Gastrocnemius medialis (tissue), 4 donors: ENCODE results near the gene CYTH1.

ENCODE experiments used
- POLR2A ChIP-seq, 2 donors: fragments of 450-650 bp; IDR thresholded peaks; one replicate each; pipeline ENCODE4 v1.6.1; 2017; ENCODE audit warnings: antibody characterized with exemption in 2 of 2, mild to moderate bottlenecking in 2 of 2, moderate library complexity in 2 of 2
- TF ChIP-seq, protein P1 (sequence below), 5 experiments: fragments of 450-650 bp in 3 of 5; fragments of 200-600 bp in 2 of 5; sonication (generic) in 2 of 5; IDR thresholded peaks in 4 of 5; conservative IDR thresholded peaks in 1 of 5; 1 replicate in 4 of 5; 2 replicates in 1 of 5; pipeline ENCODE4 v1.5.1; 2016 to 2019; ENCODE audit warnings: antibody characterized with exemption in 5 of 5, mild to moderate bottlenecking in 3 of 5, moderate library complexity in 3 of 5

GRCh38 chr17:78667091-78667490 lies 115.0 kb downstream of the CYTH1 start:
- TF ChIP-seq POLR2A (IDR thresholded peaks at IDR 0.05): no peak
- TF ChIP-seq, protein P1, sequence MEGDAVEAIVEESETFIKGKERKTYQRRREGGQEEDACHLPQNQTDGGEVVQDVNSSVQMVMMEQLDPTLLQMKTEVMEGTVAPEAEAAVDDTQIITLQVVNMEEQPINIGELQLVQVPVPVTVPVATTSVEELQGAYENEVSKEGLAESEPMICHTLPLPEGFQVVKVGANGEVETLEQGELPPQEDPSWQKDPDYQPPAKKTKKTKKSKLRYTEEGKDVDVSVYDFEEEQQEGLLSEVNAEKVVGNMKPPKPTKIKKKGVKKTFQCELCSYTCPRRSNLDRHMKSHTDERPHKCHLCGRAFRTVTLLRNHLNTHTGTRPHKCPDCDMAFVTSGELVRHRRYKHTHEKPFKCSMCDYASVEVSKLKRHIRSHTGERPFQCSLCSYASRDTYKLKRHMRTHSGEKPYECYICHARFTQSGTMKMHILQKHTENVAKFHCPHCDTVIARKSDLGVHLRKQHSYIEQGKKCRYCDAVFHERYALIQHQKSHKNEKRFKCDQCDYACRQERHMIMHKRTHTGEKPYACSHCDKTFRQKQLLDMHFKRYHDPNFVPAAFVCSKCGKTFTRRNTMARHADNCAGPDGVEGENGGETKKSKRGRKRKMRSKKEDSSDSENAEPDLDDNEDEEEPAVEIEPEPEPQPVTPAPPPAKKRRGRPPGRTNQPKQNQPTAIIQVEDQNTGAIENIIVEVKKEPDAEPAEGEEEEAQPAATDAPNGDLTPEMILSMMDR (IDR thresholded peaks at IDR 0.05 in 4 of 5, conservative IDR thresholded peaks at IDR 0.05 in 1 of 5): no peak
